CD14-positive monocyte (primary cell): ENCODE measurements around the gene EXOC1. TPM values are rescaled to one million over a fixed set of nuclear protein-coding genes. Genes with fewer than 3 reads are reported as not detected.
"Not testable (repeated sequence)": the region's sequence is repeated elsewhere in the genome, so short reads cannot be mapped to it uniquely, and the experiment has no call there.

Experiments
- DNase-seq, 3 donors: peaks; one replicate each; pipeline ENCODE4 v3.0.0-alpha.2; 2011 to 2022
- H2AFZ ChIP-seq: 2 replicates; pipeline ENCODE4 v1.6.0; 2012; ENCODE audit warnings: mild to moderate bottlenecking, low read depth, low read length, inconsistent platforms; ENCODE audit not compliant: insufficient read depth, poor library complexity, severe bottlenecking
- H3K27ac ChIP-seq, 2 donors: 1 replicate in 1 of 2; 2 replicates in 1 of 2; pipeline ENCODE4 v1.5.1; 2012 to 2013; ENCODE audit warnings: low read length in 2 of 2, control low read depth in 1 of 2, inconsistent platforms in 1 of 2, low read depth in 1 of 2, mild to moderate bottlenecking in 1 of 2
- H3K27me3 ChIP-seq, 2 donors: one replicate each; pipeline versions ENCODE4 v1.6.0 to v1.6.1; 2011 to 2013; ENCODE audit warnings: low read length in 2 of 2; ENCODE audit not compliant: control insufficient read depth in 2 of 2, insufficient read depth in 2 of 2
- H3K36me3 ChIP-seq, 2 donors: replicated peaks in 1 of 2; 1 replicate in 1 of 2; 2 replicates in 1 of 2; pipeline versions ENCODE4 v1.5.1 to v1.6.1; 2012 to 2013; ENCODE audit warnings: low read length in 2 of 2, control low read depth in 1 of 2, inconsistent platforms in 1 of 2, mild to moderate bottlenecking in 1 of 2; ENCODE audit not compliant: insufficient read depth in 2 of 2, control insufficient read depth in 1 of 2
- H3K4me1 ChIP-seq, 2 donors: 1 replicate in 1 of 2; 2 replicates in 1 of 2; pipeline versions ENCODE4 v1.5.1 to v1.6.1; 2012 to 2013; ENCODE audit warnings: low read length in 2 of 2, control low read depth in 1 of 2, inconsistent platforms in 1 of 2, mild to moderate bottlenecking in 1 of 2, moderate library complexity in 1 of 2; ENCODE audit not compliant: insufficient read depth in 2 of 2, control insufficient read depth in 1 of 2
- H3K4me2 ChIP-seq: replicated peaks from 2 replicates; pipeline ENCODE3; 2012; ENCODE audit warnings: low read length, moderate library complexity, mild to moderate bottlenecking; ENCODE audit not compliant: poor library complexity, severe bottlenecking; ENCODE audit errors: extremely low read depth
- H3K4me3 ChIP-seq, 3 experiments: fragments of 200-600 bp in 1 of 3; sonication (generic) in 1 of 3; replicated peaks in 1 of 3; 1 replicate in 2 of 3; 2 replicates in 1 of 3; pipeline ENCODE4 v1.5.1; 2011 to 2013; ENCODE audit warnings: low read length in 3 of 3, mild to moderate bottlenecking in 3 of 3, control low read depth in 2 of 3, low read depth in 2 of 3, inconsistent platforms in 1 of 3, moderate library complexity in 1 of 3
- H3K79me2 ChIP-seq: 2 replicates; pipeline ENCODE4 v1.6.0; 2012; ENCODE audit warnings: mild to moderate bottlenecking, control low read depth, inconsistent platforms, low read length, moderate library complexity; ENCODE audit not compliant: insufficient read depth
- H3K9ac ChIP-seq: 2 replicates; pipeline ENCODE4 v1.6.0; 2017; ENCODE audit warnings: low read length, mild to moderate bottlenecking; ENCODE audit not compliant: insufficient read depth, poor library complexity, severe bottlenecking
- H3K9me3 ChIP-seq, 2 donors: replicated peaks in 1 of 2; 1 replicate in 1 of 2; 2 replicates in 1 of 2; pipeline versions ENCODE4 v1.5.1 to v1.6.1; 2012 to 2013; ENCODE audit warnings: low read length in 2 of 2, control low read depth in 1 of 2; ENCODE audit not compliant: control insufficient read depth in 1 of 2, insufficient read depth in 1 of 2
- H4K20me1 ChIP-seq: 2 replicates; pipeline ENCODE4 v1.6.0; 2012; ENCODE audit warnings: mild to moderate bottlenecking, low read length, control low read depth, moderate library complexity; ENCODE audit not compliant: insufficient read depth
- H3K27ac Mint-ChIP-seq, 7 donors: one replicate each; pipeline ENCODE4 v1.8.0; 2020; ENCODE audit warnings: mild to moderate bottlenecking in 7 of 7, mixed read lengths in 7 of 7, moderate library complexity in 6 of 7, inconsistent platforms in 2 of 7
- H3K27me3 Mint-ChIP-seq, 3 donors: one replicate each; pipeline ENCODE4 v1.8.0; 2021 to 2022; ENCODE audit warnings: low read depth in 3 of 3, mild to moderate bottlenecking in 3 of 3, mixed read lengths in 3 of 3, moderate library complexity in 3 of 3, inconsistent platforms in 1 of 3
- H3K36me3 Mint-ChIP-seq, 2 donors: one replicate each; pipeline ENCODE4 v1.8.0; 2020; ENCODE audit warnings: mixed read lengths in 2 of 2, inconsistent platforms in 1 of 2, mild to moderate bottlenecking in 1 of 2
- H3K4me1 Mint-ChIP-seq: one replicate; pipeline ENCODE4 v1.8.0; 2020; ENCODE audit warnings: mild to moderate bottlenecking, mixed read lengths
- H3K4me3 Mint-ChIP-seq, 2 donors: one replicate each; pipeline ENCODE4 v1.8.0; 2020; ENCODE audit warnings: mild to moderate bottlenecking in 2 of 2, mixed read lengths in 2 of 2, moderate library complexity in 1 of 2
- H3K9me3 Mint-ChIP-seq, 7 donors: one replicate each; pipeline ENCODE4 v1.8.0; 2020 to 2022; ENCODE audit warnings: mixed read lengths in 7 of 7, mild to moderate bottlenecking in 6 of 7, moderate library complexity in 6 of 7, inconsistent platforms in 2 of 7
- CTCF ChIP-seq: fragments of 200-600 bp; IDR thresholded peaks from one replicate; pipeline ENCODE4 v1.8.0; 2022; ENCODE audit warnings: antibody characterized with exemption, mild to moderate bottlenecking
- WGBS: methylation state at CpG from one replicate; pipeline ENCODE4 v1.1.5; 2013; ENCODE audit warnings: missing lambda C conversion rate; ENCODE audit not compliant: insufficient coverage; 5-methylcytosine and 5-hydroxymethylcytosine counted together
- intact Hi-C, 2 donors: fragments of 100-400 bp; cut with micrococcal nuclease; formaldehyde crosslinking; loops; one replicate each; pipeline versions ENCODE4 v1.15.0 to v1.15.1; 2023
- polyA plus RNA-seq, 3 donors: library from polyadenylated mRNA; depleted of rRNA in 1 of 3; unstranded in 2 of 3; stranded (reverse) in 1 of 3; fragments of 300-500 nt in 2 of 3; fragments of >200 nt in 1 of 3; fragmentation: Illumina TruSeq in 2 of 3; gene quantifications; 1 replicate in 2 of 3; 2 replicates in 1 of 3; pipeline ENCODE4 v1.2.3, GENCODE V29; 2012 to 2021

EXOC1 gene
- polyA plus RNA-seq, 3 donors = 13.7 to 22.9 (median 21.2) TPM

GRCh38 chr4:55932511-55932910, 79.1 kb downstream of the EXOC1 start:
- Histone ChIP-seq H3K36me3 (no peaks in the 10 kb centered on the region), H3K4me3 (no peak overlapping the region), H3K9ac (no peak overlapping the region), H3K27ac (no peak overlapping the region), H3K27me3 (no peaks in the 10 kb centered on the region), H2AFZ (no peak overlapping the region), H4K20me1 (no peaks in the 10 kb centered on the region), H3K4me1 (no peaks in the 10 kb centered on the region), H3K79me2 (no peaks in the 10 kb centered on the region), H3K9me3 (peaks cover 0 to 4% of the 10 kb centered on the region in 2 donors), H3K4me2 (no peak overlapping the region)
- TF ChIP-seq CTCF = no peak
- Mint-ChIP-seq H3K4me1 (peaks cover 10% of the 10 kb centered on the region), H3K36me3 (no peaks in the 10 kb centered on the region), H3K9me3 (peaks cover 5 to 24% (median 8%) of the 10 kb centered on the region in 7 donors), H3K27ac (no peak overlapping the region), H3K4me3 (no peak overlapping the region), H3K27me3 (peaks cover 0 to 1% (median 0%) of the 10 kb centered on the region in 3 donors)
- intact Hi-C loops = no loop called here
- WGBS = 96% methylated on average over 3 of the region's 3 CpGs
- no peak for DNase-seq

GRCh38 chr4:55933611-55934010, 80.2 kb downstream of the EXOC1 start:
- Mint-ChIP-seq H3K4me3 (no peak overlapping the region), H3K27me3 (peaks cover 0 to 1% (median 0%) of the 10 kb centered on the region in 3 donors), H3K9me3 (peaks cover 2 to 27% (median 11%) of the 10 kb centered on the region in 7 donors), H3K27ac (no peak overlapping the region), H3K36me3 (no peaks in the 10 kb centered on the region), H3K4me1 (peaks cover 10% of the 10 kb centered on the region)
- H3K9me3 ChIP-seq = peaks cover 4 to 6% of the 10 kb centered on the region in 2 donors
- H3K4me2 ChIP-seq = no peak overlapping the region
- no peaks in the 10 kb centered on the region for H3K27me3 ChIP-seq
- no peak overlapping the region for H2AFZ ChIP-seq
- 100% methylated on average over 2 of the region's 2 CpGs for WGBS
- H3K27ac ChIP-seq = no peak overlapping the region
- no peaks in the 10 kb centered on the region for H3K4me1 ChIP-seq
- no peaks in the 10 kb centered on the region for H3K79me2 ChIP-seq
- no peaks in the 10 kb centered on the region for H4K20me1 ChIP-seq
- DNase-seq = no peak
- no peaks in the 10 kb centered on the region for H3K36me3 ChIP-seq
- H3K4me3 ChIP-seq = no peak overlapping the region
- no peak overlapping the region for H3K9ac ChIP-seq
- no peak for TF ChIP-seq CTCF
- intact Hi-C loops = no loop called here

GRCh38 chr4:55935907-55936306, 82.5 kb downstream of the EXOC1 start:
- H3K79me2 ChIP-seq, DNase-seq, H3K4me3 ChIP-seq, H3K36me3 ChIP-seq, H3K36me3 Mint-ChIP-seq, H3K4me1 ChIP-seq, H3K27me3 Mint-ChIP-seq, H3K4me1 Mint-ChIP-seq, H3K4me3 Mint-ChIP-seq, H3K27ac ChIP-seq, H3K9ac ChIP-seq, intact Hi-C loops, H2AFZ ChIP-seq, H3K9me3 ChIP-seq, H3K4me2 ChIP-seq, H3K27ac Mint-ChIP-seq, H4K20me1 ChIP-seq, H3K27me3 ChIP-seq: not testable (repeated sequence)
- H3K9me3 Mint-ChIP-seq = peaks cover 2 to 27% (median 11%) of the 10 kb centered on the region in 7 donors
- WGBS = no CpG with 5 or more reads among the region's 6 CpGs
